Muscle layer of duodenum (tissue), 2 donors: Measurements from ENCODE around the gene KRT83.
"Not testable (repeated sequence)": the region's sequence is repeated elsewhere in the genome, so short reads cannot be mapped to it uniquely, and the experiment has no call there.

Experiments used
- H3K27ac ChIP-seq: one replicate; pipeline ENCODE4 v1.7.0; 2013; ENCODE audit warnings: mild to moderate bottlenecking, low read length
- H3K27me3 ChIP-seq: one replicate; pipeline ENCODE4 v1.7.0; 2013; ENCODE audit warnings: low read depth, mild to moderate bottlenecking, control low read depth, low read length
- H3K36me3 ChIP-seq, 2 donors: one replicate each; pipeline ENCODE4 v1.7.0; 2013; ENCODE audit warnings: low read length in 2 of 2, control low read depth in 1 of 2, mild to moderate bottlenecking in 1 of 2; ENCODE audit not compliant: insufficient read depth in 2 of 2, control insufficient read depth in 1 of 2
- H3K4me1 ChIP-seq, 2 donors: one replicate each; pipeline ENCODE4 v1.7.0; 2013; ENCODE audit warnings: low read length in 2 of 2, mild to moderate bottlenecking in 2 of 2, control low read depth in 1 of 2, moderate library complexity in 1 of 2; ENCODE audit not compliant: insufficient read depth in 2 of 2, control insufficient read depth in 1 of 2
- H3K4me3 ChIP-seq, 2 donors: one replicate each; pipeline ENCODE4 v1.7.0; 2013; ENCODE audit warnings: low read length in 2 of 2, low read depth in 1 of 2, mild to moderate bottlenecking in 1 of 2
- H3K9me3 ChIP-seq, 2 donors: one replicate each; pipeline ENCODE4 v1.7.0; 2013; ENCODE audit warnings: low read length in 2 of 2, control low read depth in 1 of 2, mild to moderate bottlenecking in 1 of 2; ENCODE audit not compliant: control insufficient read depth in 1 of 2
- donor health status: healthy.

The KRT83 gene

GRCh38 chr12:52316290-52316689 is 4.9 kb downstream of the KRT83 start:
- peaks cover 19% of the 10 kb centered on the region for H3K27me3 ChIP-seq
- H3K4me1 ChIP-seq: no peaks in the 10 kb centered on the region
- no peak overlapping the region for H3K4me3 ChIP-seq
- no peaks in the 10 kb centered on the region for H3K9me3 ChIP-seq
- H3K36me3 ChIP-seq: no peaks in the 10 kb centered on the region
- no peak overlapping the region for H3K27ac ChIP-seq

- peaks cover 19% of the 10 kb centered on the region for H3K27me3 ChIP-seq
- H3K36me3 ChIP-seq: not testable (repeated sequence)
Measured at GRCh38 chr12:52315721-52316120, 5.5 kb downstream of the KRT83 start.

GRCh38 chr12:52314511-52314910 is 6.7 kb downstream of the KRT83 start:
- no peaks in the 10 kb centered on the region for H3K9me3 ChIP-seq
- H3K4me1 ChIP-seq: no peaks in the 10 kb centered on the region
- peaks cover 11% of the 10 kb centered on the region for H3K27me3 ChIP-seq
- H3K27ac ChIP-seq: no peak overlapping the region
- H3K4me3 ChIP-seq: no peak overlapping the region
- no peaks in the 10 kb centered on the region for H3K36me3 ChIP-seq

More at GRCh38 chr12:52315721-52316120, 5.5 kb downstream of the KRT83 start:
- H3K4me3 ChIP-seq, H3K27ac ChIP-seq, H3K9me3 ChIP-seq, H3K4me1 ChIP-seq: not testable (repeated sequence)

GRCh38 chr12:52313926-52314325 is 7.3 kb downstream of the KRT83 start:
- Histone ChIP-seq H3K36me3 (no peaks in the 10 kb centered on the region), H3K4me1 (peaks cover 0 to 3% of the 10 kb centered on the region in 2 donors), H3K4me3 (no peak overlapping the region), H3K9me3 (no peaks in the 10 kb centered on the region), H3K27ac (no peak overlapping the region), H3K27me3 (peaks cover 11% of the 10 kb centered on the region)

GRCh38 chr12:52313461-52313860 is 7.7 kb downstream of the KRT83 start:
- H3K27me3 ChIP-seq: peaks cover 7% of the 10 kb centered on the region
- no peaks in the 10 kb centered on the region for H3K36me3 ChIP-seq
- H3K4me3 ChIP-seq: no peak overlapping the region
- H3K4me1 ChIP-seq: peaks cover 0 to 7% of the 10 kb centered on the region in 2 donors
- no peaks in the 10 kb centered on the region for H3K9me3 ChIP-seq
- no peak overlapping the region for H3K27ac ChIP-seq

GRCh38 chr12:52312086-52312485 is 9.1 kb downstream of the KRT83 start:
- H3K36me3 ChIP-seq: no peaks in the 10 kb centered on the region
- H3K4me3 ChIP-seq: no peak overlapping the region
- H3K27ac ChIP-seq: no peak overlapping the region
- H3K9me3 ChIP-seq: no peaks in the 10 kb centered on the region
- peaks cover 0 to 7% of the 10 kb centered on the region in 2 donors for H3K4me1 ChIP-seq
- peaks cover 7% of the 10 kb centered on the region for H3K27me3 ChIP-seq

GRCh38 chr12:52311285-52311648 is 9.9 kb downstream of the KRT83 start:
- peaks cover 7% of the 10 kb centered on the region for H3K27me3 ChIP-seq
- peaks cover 0 to 7% of the 10 kb centered on the region in 2 donors for H3K4me1 ChIP-seq
- H3K9me3 ChIP-seq: no peaks in the 10 kb centered on the region
- H3K27ac ChIP-seq: no peak overlapping the region
- no peaks in the 10 kb centered on the region for H3K36me3 ChIP-seq
- no peak overlapping the region for H3K4me3 ChIP-seq

GRCh38 chr12:52310622-52311284 is 10.4 kb downstream of the KRT83 start:
- peaks cover 7% of the 10 kb centered on the region for H3K27me3 ChIP-seq
- H3K9me3 ChIP-seq: no peaks in the 10 kb centered on the region
- no peak overlapping the region for H3K4me3 ChIP-seq
- H3K36me3 ChIP-seq: no peaks in the 10 kb centered on the region
- peaks cover 0 to 7% of the 10 kb centered on the region in 2 donors for H3K4me1 ChIP-seq
- no peak overlapping the region for H3K27ac ChIP-seq

GRCh38 chr12:52308806-52309425 is 12.3 kb downstream of the KRT83 start:
- Histone ChIP-seq H3K27me3 (peaks cover 7% of the 10 kb centered on the region), H3K36me3 (no peaks in the 10 kb centered on the region), H3K4me1 (peaks cover 0 to 7% of the 10 kb centered on the region in 2 donors), H3K4me3 (peak overlapping the region; percentile 30 to 64), H3K27ac (no peak overlapping the region), H3K9me3 (no peaks in the 10 kb centered on the region)

GRCh38 chr12:52307836-52308805 is 13.1 kb downstream of the KRT83 start:
- Histone ChIP-seq H3K27me3 (peaks cover 7% of the 10 kb centered on the region), H3K4me1 (peaks cover 0 to 7% of the 10 kb centered on the region in 2 donors), H3K36me3 (no peaks in the 10 kb centered on the region), H3K9me3 (no peaks in the 10 kb centered on the region), H3K27ac (no peak overlapping the region), H3K4me3 (peak overlapping the region; percentile 30 to 64)

- Histone ChIP-seq H3K27me3 (peaks cover 3% of the 10 kb centered on the region), H3K4me3 (no peak overlapping the region), H3K36me3 (no peaks in the 10 kb centered on the region), H3K4me1 (peaks cover 0 to 7% of the 10 kb centered on the region in 2 donors), H3K9me3 (no peaks in the 10 kb centered on the region), H3K27ac (no peak overlapping the region)
Measured at GRCh38 chr12:52306731-52307130, 14.5 kb downstream of the KRT83 start.
